H1 (cell line): ENCODE measurements around the gene GSE1. TPM values are rescaled to one million over a fixed set of nuclear protein-coding genes. Genes with fewer than 3 reads are reported as not detected.
A peak's percentile ranks its signal among the peaks of the same experiment; 100 is the strongest.

Experiments
- CTCF ChIA-PET: fragments of 300-600 bp; sonication (Branson Sonifier 250); formaldehyde crosslinking; loops from one replicate; lab custom pipeline; 2021; ENCODE audit not compliant: partially characterized antibody; lab: Charles Lee
- POLR2A ChIA-PET: fragments of 300-600 bp; sonication (Branson Sonifier 250); formaldehyde crosslinking; loops from one replicate; lab custom pipeline; 2021; ENCODE audit warnings: inconsistent platforms; ENCODE audit not compliant: partially characterized antibody; lab: Charles Lee
- DNase-seq, 2 experiments: peaks; one replicate each; pipeline versions ENCODE4 v3.0.0 to v3.0.0-alpha.2; 2010 to 2022; ENCODE audit warnings: low spot score in 2 of 2, low read depth in 1 of 2, mixed read lengths in 1 of 2
- FAIRE-seq: peaks from 2 replicates; lab custom pipeline; 2011; peaks lifted over from hg19 to GRCh38; lab: Jason Lieb, UNC
- H2AFZ ChIP-seq: 2 replicates; pipeline ENCODE4 v1.8.1; 2012; ENCODE audit warnings: low read length, inconsistent platforms
- H2AK5ac ChIP-seq: 2 replicates; pipeline ENCODE4 v1.6.1; 2013; ENCODE audit warnings: low read depth, low read length
- H2BK120ac ChIP-seq: replicated peaks from 2 replicates; pipeline ENCODE3; 2013; ENCODE audit warnings: low read depth, low read length, inconsistent platforms
- H2BK12ac ChIP-seq: 2 replicates; pipeline ENCODE4 v1.6.1; 2013; ENCODE audit warnings: low read depth, low read length
- H2BK15ac ChIP-seq: 2 replicates; pipeline ENCODE4 v1.6.1; 2013; ENCODE audit warnings: low read length
- H2BK20ac ChIP-seq: 2 replicates; pipeline ENCODE4 v1.6.1; 2013; ENCODE audit warnings: low read length
- H2BK5ac ChIP-seq: 2 replicates; pipeline ENCODE4 v1.6.1; 2013; ENCODE audit warnings: low read depth, low read length
- H3K14ac ChIP-seq: 2 replicates; pipeline ENCODE4 v1.6.1; 2013; ENCODE audit warnings: inconsistent platforms; ENCODE audit not compliant: insufficient read length
- H3K18ac ChIP-seq: 2 replicates; pipeline ENCODE4 v1.6.1; 2013; ENCODE audit warnings: low read length; ENCODE audit errors: extremely low read depth
- H3K23ac ChIP-seq: 2 replicates; pipeline ENCODE4 v1.6.1; 2013; ENCODE audit warnings: inconsistent platforms; ENCODE audit not compliant: insufficient read length
- H3K23me2 ChIP-seq: 2 replicates; pipeline ENCODE4 v1.6.1; 2013; ENCODE audit warnings: low read depth, low read length
- H3K27ac ChIP-seq: 2 replicates; pipeline ENCODE4 v1.6.1; 2011; ENCODE audit warnings: low read depth, low read length, inconsistent platforms
- H3K27me3 ChIP-seq, 4 experiments: replicated peaks in 1 of 4; 1 replicate in 1 of 4; 2 replicates in 3 of 4; pipeline versions ENCODE4 v1.6.1 to v1.8.1; 2011 to 2013; ENCODE audit warnings: low read length in 3 of 4, mild to moderate bottlenecking in 3 of 4, inconsistent platforms in 2 of 4, mixed read lengths in 2 of 4, moderate library complexity in 1 of 4; ENCODE audit not compliant: control insufficient read depth in 3 of 4, insufficient read depth in 3 of 4; ENCODE audit errors: extremely low read depth in 1 of 4
- H3K36me3 ChIP-seq, 4 experiments: 2 replicates each; pipeline versions ENCODE4 v1.6.1 to v1.8.1; 2011 to 2013; ENCODE audit warnings: mild to moderate bottlenecking in 4 of 4, low read length in 3 of 4, moderate library complexity in 2 of 4, control low read depth in 1 of 4, inconsistent platforms in 1 of 4; ENCODE audit not compliant: insufficient read depth in 4 of 4, control insufficient read depth in 2 of 4
- H3K4ac ChIP-seq: replicated peaks from 2 replicates; pipeline ENCODE3; 2013; ENCODE audit warnings: low read length, low read depth, mixed read lengths, inconsistent platforms; ENCODE audit not compliant: insufficient read length
- H3K4me1 ChIP-seq, 4 experiments: replicated peaks in 1 of 4; 1 replicate in 1 of 4; 2 replicates in 3 of 4; pipeline versions ENCODE4 v1.6.1 to v1.8.1; 2011 to 2013; ENCODE audit warnings: low read length in 3 of 4, inconsistent platforms in 2 of 4, mixed read lengths in 1 of 4; ENCODE audit not compliant: insufficient read depth in 4 of 4, control insufficient read depth in 3 of 4
- H3K4me2 ChIP-seq, 2 experiments: 2 replicates each; pipeline versions ENCODE4 v1.6.1 to v1.8.1; 2011 to 2013; ENCODE audit warnings: low read depth in 2 of 2, low read length in 2 of 2, control low read depth in 1 of 2, inconsistent platforms in 1 of 2, mild to moderate bottlenecking in 1 of 2; ENCODE audit not compliant: insufficient read depth in 1 of 2
- H3K4me3 ChIP-seq, 4 experiments: fragments of 200-600, 300-600 bp in 1 of 4; sonication (generic), shearing (Covaris generic), sonication (Bioruptor Twin) in 1 of 4; 2 replicates each; pipeline versions ENCODE4 v1.5.1 to v1.8.1; 2011 to 2016; ENCODE audit warnings: low read length in 4 of 4, low read depth in 3 of 4, control low read depth in 2 of 4, inconsistent platforms in 2 of 4, mild to moderate bottlenecking in 2 of 4, mixed read lengths in 1 of 4, moderate library complexity in 1 of 4; ENCODE audit not compliant: insufficient read depth in 2 of 4; ENCODE audit errors: extremely low read depth in 1 of 4
- H3K56ac ChIP-seq: replicated peaks from 2 replicates; pipeline ENCODE3; 2013; ENCODE audit warnings: low read depth, mild to moderate bottlenecking, mixed read lengths, low read length, inconsistent platforms; ENCODE audit not compliant: insufficient read length
- H3K79me1 ChIP-seq: 2 replicates; pipeline ENCODE4 v1.6.1; 2013; ENCODE audit warnings: low read depth, low read length, control low read depth
- H3K79me2 ChIP-seq, 2 experiments: 2 replicates each; pipeline versions ENCODE4 v1.6.1 to v1.8.1; 2012 to 2013; ENCODE audit warnings: low read length in 2 of 2, mild to moderate bottlenecking in 2 of 2, inconsistent platforms in 1 of 2; ENCODE audit not compliant: insufficient read depth in 2 of 2, control insufficient read depth in 1 of 2
- H3K9ac ChIP-seq, 4 experiments: replicated peaks in 1 of 4; 1 replicate in 1 of 4; 2 replicates in 3 of 4; pipeline versions ENCODE4 v1.6.1 to v1.8.1; 2011 to 2013; ENCODE audit warnings: low read depth in 3 of 4, low read length in 3 of 4, control low read depth in 2 of 4, mild to moderate bottlenecking in 2 of 4, moderate library complexity in 2 of 4, inconsistent platforms in 1 of 4; ENCODE audit errors: extremely low read depth in 1 of 4
- H3K9me3 ChIP-seq, 2 experiments: 2 replicates each; pipeline versions ENCODE4 v1.6.1 to v1.8.1; 2012 to 2013; ENCODE audit warnings: mild to moderate bottlenecking in 2 of 2, moderate library complexity in 2 of 2, control low read depth in 1 of 2, inconsistent platforms in 1 of 2, low read depth in 1 of 2, low read length in 1 of 2, mixed read lengths in 1 of 2; ENCODE audit not compliant: insufficient read depth in 2 of 2
- H4K20me1 ChIP-seq, 2 experiments: replicated peaks in 1 of 2; 2 replicates each; pipeline versions ENCODE3 to v1.8.1; 2011 to 2013; ENCODE audit warnings: inconsistent platforms in 2 of 2, low read length in 2 of 2, mild to moderate bottlenecking in 1 of 2; ENCODE audit not compliant: insufficient read depth in 2 of 2, control insufficient read depth in 1 of 2
- H4K5ac ChIP-seq: 2 replicates; pipeline ENCODE4 v1.6.1; 2013; ENCODE audit warnings: low read length, low read depth, mixed read lengths, inconsistent platforms; ENCODE audit not compliant: insufficient read length
- H4K8ac ChIP-seq: 2 replicates; pipeline ENCODE4 v1.8.0; 2013; ENCODE audit warnings: mild to moderate bottlenecking, moderate library complexity, low read length, inconsistent platforms; ENCODE audit not compliant: insufficient read depth; ENCODE audit errors: extremely low read depth
- H4K91ac ChIP-seq: replicated peaks from 2 replicates; pipeline ENCODE3; 2013; ENCODE audit warnings: low read length, mixed read lengths, inconsistent platforms; ENCODE audit not compliant: insufficient read length
- CBX5 ChIP-seq: fragments of 300-800, 300-1000 bp; sonication (generic); IDR thresholded peaks from 2 replicates; pipeline ENCODE4 v1.7.1; 2016; ENCODE audit warnings: antibody characterized with exemption, low read length, low read depth
- CHD2 ChIP-seq: IDR thresholded peaks from 2 replicates; pipeline ENCODE4 v1.6.1; 2012; ENCODE audit warnings: low read length, improper control_type of control experiment
- FOSL1 ChIP-seq: IDR thresholded peaks from 2 replicates; pipeline ENCODE4 v1.6.1; 2011; ENCODE audit warnings: mild to moderate bottlenecking, low read depth, low read length, moderate library complexity; ENCODE audit not compliant: insufficient read depth
- HDAC6 ChIP-seq: IDR thresholded peaks from one replicate; pipeline ENCODE4 v1.7.1; 2012; ENCODE audit warnings: low read depth, mild to moderate bottlenecking, inconsistent platforms, low read length, moderate library complexity
- JUND ChIP-seq: IDR thresholded peaks from 2 replicates; pipeline ENCODE4 v1.6.1; 2011; ENCODE audit warnings: mild to moderate bottlenecking, improper control_type of control experiment, low read length
- POU5F1 ChIP-seq: IDR thresholded peaks from 2 replicates; pipeline ENCODE4 v1.6.1; 2011; ENCODE audit warnings: low read depth, mild to moderate bottlenecking, low read length, moderate library complexity
- RBBP5 ChIP-seq: IDR thresholded peaks from 2 replicates; pipeline ENCODE4 v1.7.1; 2012; ENCODE audit warnings: low read depth, mild to moderate bottlenecking, inconsistent platforms, low read length, moderate library complexity, borderline replicate concordance
- RFX5 ChIP-seq: IDR thresholded peaks from 2 replicates; pipeline ENCODE4 v1.6.1; 2011; ENCODE audit warnings: low read depth, low read length, improper control_type of control experiment, borderline replicate concordance
- SUZ12 ChIP-seq: fragments of 200-600 bp; sonication (generic); IDR thresholded peaks from 2 replicates; pipeline ENCODE4 v1.6.1; 2012; ENCODE audit warnings: mild to moderate bottlenecking, inconsistent platforms, low read length, moderate library complexity, mixed read lengths
- TAF1 ChIP-seq: IDR thresholded peaks from 2 replicates; pipeline ENCODE4 v1.6.1; 2011; ENCODE audit warnings: mild to moderate bottlenecking, low read depth, low read length
- USF2 ChIP-seq: IDR thresholded peaks from 2 replicates; pipeline ENCODE4 v1.6.1; 2011; ENCODE audit warnings: low read length, improper control_type of control experiment
- WGBS, 2 experiments: shearing (Covaris generic) in 1 of 2; methylation state at CpG; one replicate each; pipeline versions ENCODE4 v1.1.6 to v1.1.7; 2013 to 2015; ENCODE audit warnings: low lambda C conversion rate in 2 of 2, mixed read lengths in 2 of 2, inconsistent platforms in 1 of 2, low coverage in 1 of 2, missing lambda C conversion rate in 1 of 2; ENCODE audit not compliant: insufficient replicate concordance in 2 of 2, insufficient coverage in 1 of 2, insufficient read length in 1 of 2; ENCODE audit errors: extremely low coverage in 1 of 2, missing lambda C conversion rate in 1 of 2; 5-methylcytosine and 5-hydroxymethylcytosine counted together
- polyA plus RNA-seq, 7 experiments: library from polyadenylated mRNA; depleted of rRNA in 3 of 7; stranded (reverse) in 5 of 7; unstranded in 2 of 7; fragments of >200 nt in 5 of 7; fragments of 200-250 nt in 2 of 7; gene quantifications; 1 replicate in 5 of 7; 2 replicates in 1 of 7; 4 replicates in 1 of 7; pipeline versions ENCODE4 v1.2.1 to v1.2.3, GENCODE V29; 2011 to 2013; ENCODE audit warnings: missing spikeins in 2 of 7, mixed read lengths in 2 of 7
- total RNA-seq: library from RNA; stranded (reverse); fragmentation: NEBNext Ultra II Directional; extraction: Animal tissue kit (Norgen Biotek cat#: 25700); gene quantifications from 2 replicates; pipeline ENCODE4 v1.2.1, GENCODE V29; 2021

GSE1 gene
- total and polyA plus RNA-seq, 2 of the 8 experiments (the other 6 are each of a cell fraction or from before 2014, with no cell fraction given) = 26.0 to 65.6 TPM

GRCh38 chr16:85656351-85657266 is 43.5 kb downstream of the GSE1 start:
- no peak overlapping the region for H3K4me3 ChIP-seq
- H2AK5ac ChIP-seq = no peak overlapping the region
- H3K4me2 ChIP-seq = no peak overlapping the region
- H3K27ac ChIP-seq = no peak overlapping the region
- peaks cover 0 to 12% of the 10 kb centered on the region in 2 experiments; a peak in 1 of 4 replicates for H3K9me3 ChIP-seq
- CTCF ChIA-PET = interaction anchor here (0.6 to 16.9 kb wide), 12 partner anchors 11 to 409 kb away, joined by 3 to 248 read pairs (median 4); no protein-coding TSS in a partner anchor
- H4K5ac ChIP-seq = no peak overlapping the region
- H2BK120ac ChIP-seq = no peak overlapping the region
- DNase-seq = no peak
- H3K36me3 ChIP-seq = peaks cover 19 to 62% (median 46%) of the 10 kb centered on the region in 4 experiments
- no peak overlapping the region for H2BK5ac ChIP-seq
- H3K4ac ChIP-seq = no peak overlapping the region
- H3K14ac ChIP-seq = no peak overlapping the region
- H3K79me1 ChIP-seq = peaks cover 10% of the 10 kb centered on the region; the same call in 1 of the 2 replicates
- peak overlapping the region; percentile 35; the same call in 1 of the 2 replicates for H4K8ac ChIP-seq
- no peak overlapping the region for H2AFZ ChIP-seq
- H2BK12ac ChIP-seq = no peak overlapping the region; the same call in 1 of the 2 replicates
- WGBS, 2 experiments = 96 to 100% methylated on average over 21 to 52 of the region's 59 CpGs
- H3K4me1 ChIP-seq = no peaks in the 10 kb centered on the region; a peak in 1 of 7 replicates
- H3K23me2 ChIP-seq = no peaks in the 10 kb centered on the region
- H3K27me3 ChIP-seq = no peaks in the 10 kb centered on the region
- H2BK15ac ChIP-seq = no peak overlapping the region
- POLR2A ChIA-PET = interaction anchor here (1.1 to 1.4 kb wide), 2 partner anchors 14 to 18 kb away, joined by 3 to 6 read pairs; no protein-coding TSS in a partner anchor
- H3K18ac ChIP-seq = no peak overlapping the region
- no peak overlapping the region for H4K91ac ChIP-seq
- no peak overlapping the region for H3K23ac ChIP-seq
- no peak overlapping the region for H3K56ac ChIP-seq
- H2BK20ac ChIP-seq = no peak overlapping the region
- peaks cover 25 to 32% of the 10 kb centered on the region in 2 experiments for H4K20me1 ChIP-seq
- no peak for FAIRE-seq
- peaks cover 0 to 9% of the 10 kb centered on the region in 2 experiments; a peak in 1 of 4 replicates for H3K79me2 ChIP-seq
- no peak overlapping the region for H3K9ac ChIP-seq
- TF ChIP-seq SUZ12 (no peak), FOSL1 (no peak), TAF1 (no peak), CBX5 (no peak), JUND (no peak), HDAC6 (no peak), RBBP5 (no peak), POU5F1 (no peak), CHD2 (no peak), USF2 (no peak), RFX5 (no peak)
